HG03064 (cell line): ENCODE measurements around the gene PKN2.

ENCODE experiments used
- ATAC-seq: cut with Tn5 transposase; IDR thresholded peaks from one replicate; pipeline ENCODE4 v1.9.1; 2021; ENCODE audit warnings: low read depth; ENCODE audit not compliant: unreplicated experiment

The PKN2 gene

DNA sequence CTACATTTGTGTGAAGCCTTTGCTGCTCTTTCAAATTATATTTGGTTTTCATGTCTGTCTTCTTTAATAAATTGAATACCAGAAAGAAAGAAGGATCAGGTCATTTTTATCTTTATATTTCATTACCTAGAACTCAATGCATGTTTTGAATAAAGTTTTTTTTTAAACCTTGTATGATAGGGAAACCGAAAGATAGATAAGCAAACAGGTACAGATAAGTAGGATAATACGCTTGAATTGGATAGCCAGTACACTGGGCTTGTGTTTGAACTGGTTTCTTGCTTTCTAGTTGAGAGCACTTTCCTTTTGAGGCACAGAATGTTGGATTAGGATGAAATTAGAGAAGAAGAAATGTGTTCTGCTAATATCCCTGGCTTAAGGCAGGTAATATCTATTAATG lies 46.9 kb downstream of the PKN2 start:
- ATAC-seq = no peak

DNA sequence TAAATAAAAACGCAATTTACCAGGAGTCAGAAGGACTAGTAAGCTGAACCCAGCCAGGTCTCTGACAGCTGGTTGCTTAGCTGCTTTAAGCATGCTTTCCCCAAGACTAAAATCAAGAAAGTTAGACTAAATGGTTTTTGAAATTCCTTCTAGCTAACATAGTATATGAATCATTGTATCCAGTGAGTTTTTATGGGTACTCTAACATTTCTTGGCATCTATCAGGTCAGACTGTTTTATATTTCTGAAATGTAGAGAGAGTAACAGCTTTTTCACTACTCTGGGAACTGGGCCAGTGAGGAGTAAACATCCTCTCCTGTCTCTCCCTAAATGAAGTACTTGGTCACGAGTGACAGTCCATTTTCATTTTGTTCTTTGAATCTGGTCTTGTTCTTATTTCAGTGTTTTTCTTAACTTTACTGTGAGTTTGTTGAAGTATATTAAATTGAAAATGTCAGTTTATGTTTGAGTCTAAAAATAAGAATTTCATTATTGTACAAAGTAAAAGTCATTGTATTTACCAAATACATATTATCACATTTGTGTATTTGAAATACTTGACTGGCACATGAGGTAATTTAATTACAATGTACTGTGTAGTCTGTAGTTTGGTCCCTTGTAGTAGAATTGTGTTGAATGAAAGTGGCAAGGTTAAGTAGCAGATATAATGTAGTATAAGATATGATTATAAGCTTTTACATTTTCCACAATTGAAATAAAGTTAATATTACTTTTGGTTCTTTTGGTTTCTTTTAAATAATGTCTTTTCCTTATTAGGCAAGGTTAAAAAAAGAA lies 47.6 kb downstream of the PKN2 start:
- no peak for ATAC-seq

DNA sequence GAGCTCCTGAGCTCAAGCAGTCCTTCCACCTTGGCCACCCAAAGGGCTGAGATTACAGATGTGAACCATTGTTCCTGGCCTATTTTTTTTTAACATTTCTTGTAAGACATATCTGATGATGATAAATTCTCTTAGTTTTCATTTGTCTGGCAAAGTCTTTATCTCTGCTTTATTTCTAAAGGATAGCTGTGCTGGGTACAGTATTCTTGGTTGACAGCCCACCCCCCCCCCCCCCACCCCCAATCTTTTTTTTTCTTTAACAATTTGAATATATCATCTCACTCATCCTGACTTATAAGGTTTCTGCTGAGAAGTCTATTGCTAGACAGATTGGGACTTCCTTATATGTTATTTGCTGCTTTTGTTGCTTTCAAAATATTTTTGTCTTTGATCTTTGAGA lies 51.3 kb downstream of the PKN2 start:
- ATAC-seq = no peak

GRCh38 chr1:88735909-88736308 lies 51.8 kb downstream of the PKN2 start:
- ATAC-seq = no peak

- ATAC-seq = no peak
Observed at GRCh38 chr1:88736633-88737248, 52.7 kb downstream of the PKN2 start.

DNA sequence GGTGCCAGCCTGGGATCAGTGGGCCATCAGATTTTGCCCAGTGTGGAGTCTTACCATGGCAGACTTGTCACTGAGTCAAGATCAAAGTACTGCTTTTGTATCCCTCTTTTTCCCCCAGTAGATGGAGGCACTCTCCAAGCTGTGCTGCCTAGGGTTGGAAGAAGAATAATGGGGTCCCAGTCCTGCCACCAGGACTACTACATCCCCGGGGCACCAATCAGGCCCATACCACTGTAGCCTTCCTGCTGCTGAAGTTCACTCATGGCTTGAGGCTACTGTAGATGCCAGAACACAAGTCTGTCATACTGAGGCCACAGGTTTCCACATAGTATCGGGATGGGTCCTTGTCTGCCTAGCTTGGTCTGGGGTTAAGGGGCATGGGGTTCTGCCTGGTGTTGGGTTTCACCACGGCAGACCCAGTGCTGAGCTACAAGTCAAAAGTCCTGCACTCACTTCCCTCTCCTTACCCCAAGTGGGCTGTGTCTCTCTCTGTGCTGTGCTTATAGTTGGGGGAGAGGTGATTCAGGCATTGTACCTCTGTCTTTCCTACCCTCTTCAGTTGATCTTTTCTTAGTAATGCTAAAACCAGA lies 53.4 kb downstream of the PKN2 start:
- ATAC-seq = no peak

- ATAC-seq = no peak
Observed at GRCh38 chr1:88740784-88741183, 56.7 kb downstream of the PKN2 start.

GRCh38 chr1:88741413-88741812 lies 57.3 kb downstream of the PKN2 start:
- ATAC-seq = no peak

DNA sequence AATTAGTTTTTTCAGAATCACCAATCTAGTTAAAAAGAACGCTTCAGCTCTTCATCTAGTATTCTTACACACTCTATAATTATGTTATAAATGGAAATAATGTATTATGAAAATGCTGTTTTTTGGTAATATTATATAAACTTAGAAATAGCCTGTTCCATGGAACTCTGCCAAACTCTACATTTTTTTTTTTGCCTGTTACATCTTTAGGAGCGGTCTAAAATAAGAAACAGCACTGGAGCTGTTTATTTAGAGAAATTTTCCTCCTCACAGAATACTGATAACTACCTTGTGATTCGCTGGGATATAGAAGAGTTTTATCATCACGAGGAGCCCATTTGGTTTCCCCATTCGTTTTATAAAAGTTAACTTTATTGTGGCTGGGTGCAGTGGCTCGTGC lies 58.5 kb downstream of the PKN2 start:
- ATAC-seq = no peak

GRCh38 chr1:88744142-88744541 lies 60.1 kb downstream of the PKN2 start:
- no peak for ATAC-seq

DNA sequence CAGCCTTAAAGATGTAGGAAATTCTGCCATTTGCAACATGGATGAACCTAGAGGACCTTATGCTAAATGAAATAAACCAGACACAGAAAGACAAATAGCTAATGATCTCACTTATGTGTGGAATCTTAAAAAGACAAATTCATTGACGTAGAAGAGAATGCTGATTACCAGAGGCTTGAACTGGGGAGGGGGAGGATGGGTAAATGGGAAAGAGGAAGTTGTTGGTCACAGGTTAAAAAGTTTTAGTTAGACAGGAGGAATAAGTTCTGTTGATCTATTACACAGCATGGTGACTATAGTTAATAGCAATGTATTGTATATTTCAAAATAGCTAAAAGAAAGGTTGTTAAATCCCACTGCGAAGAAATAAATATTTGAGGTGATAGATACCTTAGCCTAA lies 62.8 kb downstream of the PKN2 start:
- no peak for ATAC-seq

GRCh38 chr1:88751714-88752113 lies 67.6 kb downstream of the PKN2 start:
- ATAC-seq = no peak

DNA sequence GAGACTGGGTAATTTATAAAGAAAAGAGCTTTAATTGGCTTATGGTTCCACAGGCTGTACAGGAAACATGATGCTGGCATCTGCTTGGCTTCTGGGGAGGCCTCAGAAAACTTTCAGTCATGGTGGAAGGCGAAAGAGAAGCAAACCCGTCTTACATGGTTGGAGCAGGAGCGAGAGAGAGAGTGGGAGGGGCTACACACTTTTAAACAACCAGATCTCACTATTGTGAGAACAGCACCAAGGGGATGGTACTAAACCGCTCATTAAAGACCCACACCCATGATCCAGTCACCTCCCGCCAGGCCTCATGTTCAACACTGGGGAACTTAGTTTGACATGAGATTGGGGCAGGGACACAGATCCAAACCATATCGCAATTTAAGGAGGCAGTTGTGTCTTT lies 69.4 kb downstream of the PKN2 start:
- ATAC-seq = no peak

GRCh38 chr1:88763649-88764406 lies 79.8 kb downstream of the PKN2 start:
- no peak for ATAC-seq

DNA sequence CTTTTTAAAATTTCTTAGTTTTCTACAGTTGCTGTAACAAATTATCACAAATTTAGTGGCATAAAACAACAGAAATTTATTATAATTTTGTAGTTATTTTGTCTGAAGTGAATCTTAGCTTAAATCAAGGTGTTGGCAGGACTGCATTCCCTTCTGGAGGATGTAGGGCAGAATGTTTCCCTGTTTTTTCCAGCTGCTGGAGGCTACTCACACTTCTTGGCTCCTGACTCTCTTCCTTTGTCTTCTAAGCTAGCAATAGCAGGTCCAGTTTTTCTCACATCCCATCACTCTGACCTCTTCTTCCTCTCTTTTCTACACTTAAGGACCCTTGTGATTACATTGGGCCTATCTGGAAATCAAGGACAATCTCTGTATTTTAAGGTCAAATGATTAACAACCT lies 84.1 kb downstream of the PKN2 start:
- no peak for ATAC-seq

DNA sequence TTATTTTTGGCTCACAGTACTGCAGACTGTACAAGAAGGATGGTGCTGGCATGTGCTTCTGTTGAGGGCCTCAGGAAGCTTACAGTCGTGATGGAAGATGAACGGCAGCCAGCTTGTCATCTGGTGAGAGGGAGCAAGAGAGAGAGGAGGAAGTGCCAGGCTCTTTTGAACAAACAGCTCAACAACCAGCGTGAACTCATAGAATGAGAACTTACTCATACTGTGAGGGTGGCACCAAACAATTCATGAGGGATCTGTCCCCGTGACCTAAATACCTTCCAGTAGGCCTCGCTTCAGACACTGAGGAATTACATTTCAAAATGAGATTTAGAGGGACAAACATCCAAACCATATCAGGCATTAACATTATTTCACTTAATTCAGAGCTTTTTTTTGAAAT lies 84.7 kb downstream of the PKN2 start:
- no peak for ATAC-seq

- ATAC-seq = no peak
Observed at GRCh38 chr1:88773540-88774150, 89.6 kb downstream of the PKN2 start.

GRCh38 chr1:88774151-88774556 lies 90.1 kb downstream of the PKN2 start:
- no peak for ATAC-seq

GRCh38 chr1:88777604-88778149 lies 93.6 kb downstream of the PKN2 start:
- ATAC-seq = no peak

DNA sequence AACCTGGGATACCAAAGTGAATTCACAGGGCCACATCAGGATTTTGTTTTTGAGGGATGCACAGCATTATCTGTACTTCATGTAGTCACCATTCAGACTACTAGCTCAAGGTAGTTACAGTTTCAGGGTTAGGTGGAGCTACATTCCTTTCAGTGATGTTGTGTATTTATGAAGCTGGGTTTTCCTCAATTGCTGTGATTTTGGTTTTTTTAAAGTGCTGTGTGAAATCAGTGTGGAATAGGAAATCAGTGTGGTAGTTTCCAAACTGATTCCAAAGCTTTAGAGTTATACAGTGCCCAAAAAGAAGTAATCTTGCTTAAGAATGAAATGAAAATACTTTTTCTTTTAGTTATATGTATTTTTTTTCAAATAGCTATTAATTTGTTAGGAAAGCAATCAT lies 95.8 kb downstream of the PKN2 start:
- no peak for ATAC-seq

DNA sequence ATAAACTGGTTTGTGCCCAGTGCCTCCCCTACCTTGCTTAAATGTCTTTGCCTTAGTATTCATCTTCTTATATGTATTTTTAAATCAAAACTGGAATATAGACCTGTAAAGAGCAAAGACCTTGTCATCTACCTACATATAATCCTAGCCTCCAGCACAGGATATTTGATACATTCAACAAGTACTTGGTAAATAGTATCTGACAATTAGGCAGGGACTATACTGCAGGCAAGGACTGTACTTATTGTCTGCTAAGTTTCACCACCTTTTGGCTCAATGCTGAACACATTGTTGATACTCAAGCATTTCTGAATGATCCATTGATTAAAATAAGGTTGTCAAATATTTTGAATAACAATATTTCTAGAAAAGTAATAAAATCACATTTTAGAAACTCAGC lies 96.4 kb downstream of the PKN2 start:
- ATAC-seq = no peak
